Stimulated activated CD4-positive, alpha-beta T cell treated with anti-CD3 and anti-CD28 coated beads, Interleukin-15, amount 100 ng/mL, for 48 hours (primary cell): ENCODE results near the gene RPSA.
"Not testable (repeated sequence)": the region's sequence is repeated elsewhere in the genome, so short reads cannot be mapped to it uniquely, and the experiment has no call there.

Source experiments
- DNase-seq, 2 donors: peaks; one replicate each; pipeline ENCODE4 v3.0.0-alpha.2; 2020; ENCODE audit warnings: low read depth in 2 of 2

Gene RPSA

GRCh38 chr3:39388741-39389248 is 17.7 kb upstream of the RPSA start:
- no peak for DNase-seq

GRCh38 chr3:39390181-39390580 is 16.3 kb upstream of the RPSA start:
- no peak for DNase-seq

- no peak for DNase-seq
These were observed 9.8 kb upstream of the RPSA start for GRCh38 chr3:39396690-39397089.

- DNase-seq, result no peak
These were observed 7.8 kb upstream of the RPSA start for GRCh38 chr3:39398700-39399099.

GRCh38 chr3:39401983-39402382 is 4.5 kb upstream of the RPSA start:
- no peak for DNase-seq

GRCh38 chr3:39404943-39405686 is 1.4 kb upstream of the RPSA start:
- no peak for DNase-seq

GRCh38 chr3:39405687-39406367 is 693 bp upstream of the RPSA start:
- no peak for DNase-seq

- no peak for DNase-seq
These were observed 724 bp downstream of the RPSA start for GRCh38 chr3:39407259-39407629.

- DNase-seq, result no peak
These were observed 1.4 kb downstream of the RPSA start for GRCh38 chr3:39407773-39408492.

GRCh38 chr3:39408493-39409372 is 2.2 kb downstream of the RPSA start:
- no peak for DNase-seq

- DNase-seq, result no peak
These were observed 3.1 kb downstream of the RPSA start for GRCh38 chr3:39409514-39410136.

GRCh38 chr3:39410893-39411292 is 4.4 kb downstream of the RPSA start:
- DNase-seq, result no peak

GRCh38 chr3:39412668-39413260 is 6.2 kb downstream of the RPSA start:
- DNase-seq, result no peak

- DNase-seq, result no peak
These were observed 7.3 kb downstream of the RPSA start for GRCh38 chr3:39413691-39414420.

- no peak for DNase-seq
These were observed 7.9 kb downstream of the RPSA start for GRCh38 chr3:39414421-39414907.

- DNase-seq, result not testable (repeated sequence)
These were observed 8.8 kb downstream of the RPSA start for GRCh38 chr3:39415302-39415701.

- DNase-seq, result no peak
These were observed 9.5 kb downstream of the RPSA start for GRCh38 chr3:39415983-39416382.

- not testable (repeated sequence) for DNase-seq
These were observed 10.5 kb downstream of the RPSA start for GRCh38 chr3:39416998-39417397.

GRCh38 chr3:39418556-39419225 is 12.2 kb downstream of the RPSA start:
- DNase-seq, result not testable (repeated sequence)
